ENCODE data around the gene GID8. TPM values are rescaled to one million over a fixed set of nuclear protein-coding genes. Genes with fewer than 3 reads are reported as not detected.
A peak's percentile ranks its signal among the peaks of the same experiment; 100 is the strongest.

Gene GID8
- total and polyA plus RNA-seq, 4 donors, result 10.2 to 23.6 (median 14.6) TPM

- TF ChIP-seq REST (IDR thresholded peaks at IDR 0.05) (peak; percentile 91), SP1 (IDR thresholded peaks at IDR 0.05) (peak; percentile 78), TAF1 (conservative IDR thresholded peaks at IDR 0.05) (peak; percentile 51), FOXA2 (IDR thresholded peaks at IDR 0.05) (no peak), RAD21 (IDR thresholded peaks at IDR 0.05) (no peak), YY1 (IDR thresholded peaks at IDR 0.05) (peak; percentile 89), FOXA1 (IDR thresholded peaks at IDR 0.05) (no peak), JUND (IDR thresholded peaks at IDR 0.05) (no peak), HNF4G (IDR thresholded peaks at IDR 0.05) (no peak), NR2F2 (IDR thresholded peaks at IDR 0.05) (peak; percentile 57)
These were observed 16.1 kb downstream of the GID8 start (continued) for GRCh38 chr20:62953839-62954703.

- H3K36me3 ChIP-seq (ENCODE audit: control insufficient read depth in 4 of 4, insufficient read depth in 3 of 4, low read depth in 1 of 4, low read length in 3 of 4), result peaks cover 8 to 37% (median 15%) of the 10 kb centered on the region in 4 donors
- peak overlapping the region; percentile 91 to 93 for H3K27ac ChIP-seq (ENCODE audit: low read depth in 1 of 2, low read length in 2 of 2)
- no peaks in the 10 kb centered on the region for H3K27me3 ChIP-seq (ENCODE audit: control insufficient read depth in 4 of 4, insufficient read depth in 4 of 4, low read length in 3 of 4)
- peak overlapping the region; percentile 26 to 47 (median 41) for H3K4me3 ChIP-seq (ENCODE audit: low read depth in 1 of 3, low read length in 3 of 3)
- 35% methylated on average over 23 of the region's 23 CpGs for WGBS
- peak overlapping the region; percentile 18 to 77 for H3K9ac ChIP-seq (ENCODE audit: low read depth in 1 of 2, low read length in 2 of 2)
- H3K4me1 ChIP-seq (ENCODE audit: control insufficient read depth in 4 of 4, insufficient read depth in 4 of 4, low read length in 3 of 4), result peaks cover 3 to 41% (median 31%) of the 10 kb centered on the region in 4 donors
- peak; percentile 64 for DNase-seq (ENCODE audit: low spot score)
- H3K9me3 ChIP-seq (ENCODE audit: control insufficient read depth in 4 of 4, low read length in 3 of 4), result no peaks in the 10 kb centered on the region
- TF ChIP-seq RAD21 (IDR thresholded peaks at IDR 0.05) (peak in 1 of 2 donors; percentile 70), REST (IDR thresholded peaks at IDR 0.05) (peak; percentile 92), YY1 (IDR thresholded peaks at IDR 0.05) (peak; percentile 94), SP1 (IDR thresholded peaks at IDR 0.05) (peak; percentile 99), ZBTB33 (IDR thresholded peaks at IDR 0.05) (peak; percentile 96), GABPA (IDR thresholded peaks at IDR 0.05 in 1 of 2, conservative IDR thresholded peaks at IDR 0.05 in 1 of 2) (peak in 1 of 2 donors; percentile 78), NR2F2 (IDR thresholded peaks at IDR 0.05) (peak; percentile 57), TAF1 (conservative IDR thresholded peaks at IDR 0.05) (no peak), FOXA2 (IDR thresholded peaks at IDR 0.05) (peak; percentile 100), JUND (IDR thresholded peaks at IDR 0.05) (peak; percentile 56 to 86), ATF3 (IDR thresholded peaks at IDR 0.05) (no peak), HNF4G (IDR thresholded peaks at IDR 0.05) (peak; percentile 84), EGR1 (IDR thresholded peaks at IDR 0.05; ENCODE audit: low read depth in 2 of 2) (peak; percentile 91 to 95), FOXA1 (IDR thresholded peaks at IDR 0.05) (peak; percentile 100), CTCF (IDR thresholded peaks at IDR 0.05; ENCODE audit: low read depth, low read length, missing input control) (no peak), RXRA (IDR thresholded peaks at IDR 0.05) (peak; percentile 92 to 98), MAX (IDR thresholded peaks at IDR 0.05) (peak; percentile 96), HNF4A (conservative IDR thresholded peaks at IDR 0.05) (peak; percentile 93 to 95)
These were observed 17.8 kb downstream of the GID8 start for GRCh38 chr20:62955519-62956386.

Measured in liver (tissue), 9 donors.